SH-SY5Y (cell line): Measurements from ENCODE around the gene HOXD13.

Source experiments
- GATA2 ChIP-seq: IDR thresholded peaks from 2 replicates; pipeline ENCODE4 v1.6.1; 2011; ENCODE audit warnings: mild to moderate bottlenecking, low read depth, low read length
- GATA3 ChIP-seq: IDR thresholded peaks from 2 replicates; pipeline ENCODE4 v1.6.1; 2011; ENCODE audit warnings: low read depth, mild to moderate bottlenecking, low read length, moderate library complexity

DNA sequence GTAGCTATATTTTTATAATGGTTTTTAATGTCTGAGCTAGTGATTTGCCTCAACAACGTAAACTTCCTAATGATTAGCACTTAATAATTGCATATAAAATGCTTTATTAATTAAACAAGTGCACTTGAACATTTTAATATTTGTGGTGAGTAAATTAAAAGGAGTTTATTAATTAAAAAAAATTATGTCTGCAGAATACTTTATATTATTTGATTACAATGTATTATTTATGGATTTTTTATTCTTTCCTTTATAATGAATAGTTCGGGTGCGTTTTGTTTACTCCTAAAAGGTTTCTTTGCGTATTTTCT is 39.3 kb downstream of the HOXD13 start:
- TF ChIP-seq GATA2: no peak
- TF ChIP-seq GATA3: no peak
